Subcutaneous adipose tissue (tissue), 4 donors: ENCODE results near the gene OBSCN. TPM values are rescaled to one million over a fixed set of nuclear protein-coding genes. Genes with fewer than 3 reads are reported as not detected.

Experiments used
- CTCF ChIP-seq: fragments of 450-650 bp; IDR thresholded peaks from one replicate; pipeline ENCODE4 v1.5.1; 2016; ENCODE audit warnings: low read depth, mild to moderate bottlenecking, control low read depth, antibody characterized with exemption, moderate library complexity
- total RNA-seq, 4 donors: library from RNA; depleted of rRNA; stranded (reverse); fragments of >200 nt; gene quantifications; one replicate each; pipeline ENCODE4 v1.1.0, GENCODE V29; 2016

The OBSCN gene
- total RNA-seq, 4 donors from 2014 or later = 4.1 to 4.9 (median 4.7) TPM

DNA sequence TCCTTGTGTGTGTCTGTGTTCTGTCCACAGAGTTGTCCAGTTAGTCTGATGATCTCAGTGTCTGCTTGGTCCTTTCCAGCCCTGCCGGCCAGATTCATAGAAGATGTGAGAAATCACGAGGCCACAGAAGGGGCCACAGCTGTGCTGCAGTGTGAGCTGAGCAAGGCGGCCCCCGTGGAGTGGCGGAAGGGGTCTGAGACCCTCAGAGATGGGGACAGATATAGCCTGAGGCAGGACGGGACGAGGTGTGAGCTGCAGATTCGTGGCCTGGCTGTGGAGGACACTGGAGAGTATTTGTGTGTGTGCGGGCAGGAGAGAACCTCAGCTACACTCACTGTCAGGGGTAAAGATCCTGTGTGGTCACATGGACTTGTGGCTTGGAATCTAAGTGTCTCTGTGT, 95.8 kb downstream of the OBSCN start:
- no peak for TF ChIP-seq CTCF

DNA sequence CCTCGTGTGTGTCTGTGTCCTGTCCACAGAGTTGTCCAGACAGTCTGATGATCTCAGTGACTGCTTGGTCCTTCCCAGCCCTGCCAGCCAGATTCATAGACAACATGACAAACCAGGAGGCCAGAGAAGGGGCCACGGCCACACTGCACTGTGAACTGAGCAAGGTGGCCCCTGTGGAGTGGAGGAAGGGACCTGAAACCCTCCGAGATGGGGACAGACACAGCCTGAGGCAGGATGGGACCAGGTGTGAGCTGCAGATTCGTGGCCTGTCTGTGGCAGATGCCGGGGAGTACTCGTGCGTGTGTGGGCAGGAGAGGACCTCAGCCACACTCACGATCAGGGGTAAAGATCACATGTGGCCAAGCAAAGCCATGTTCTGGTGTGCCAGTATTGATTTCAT, 96.4 kb downstream of the OBSCN start:
- no peak for TF ChIP-seq CTCF

DNA sequence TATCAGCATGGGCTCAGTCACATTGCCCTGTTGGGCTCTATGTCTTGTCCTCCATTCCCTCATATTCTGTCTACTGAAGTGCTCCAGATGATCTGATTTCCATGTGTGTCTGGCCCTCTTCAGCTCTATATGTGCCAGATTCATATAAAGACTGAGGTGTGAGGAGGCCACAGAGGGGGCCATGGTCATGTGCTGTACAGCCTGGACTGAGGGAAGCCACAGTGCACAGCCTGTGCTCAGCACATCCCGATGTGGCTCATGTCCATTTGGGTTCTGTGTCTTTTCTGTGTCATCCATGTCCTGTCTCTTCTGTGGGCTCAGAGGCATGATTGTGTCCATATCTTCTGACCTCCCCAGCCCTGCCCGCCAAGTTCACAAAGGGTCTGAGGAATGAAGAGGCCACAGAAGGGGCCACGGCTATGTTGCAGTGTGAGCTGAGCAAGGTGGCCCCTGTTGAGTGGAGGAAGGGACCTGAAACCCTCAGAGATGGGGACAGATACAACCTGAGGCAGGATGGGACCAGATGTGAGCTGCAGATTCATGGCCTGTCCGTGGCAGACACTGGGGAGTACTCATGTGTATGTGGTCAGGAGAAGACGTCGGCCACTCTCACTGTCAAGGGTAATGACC, 97.0 kb downstream of the OBSCN start:
- TF ChIP-seq CTCF = no peak

DNA sequence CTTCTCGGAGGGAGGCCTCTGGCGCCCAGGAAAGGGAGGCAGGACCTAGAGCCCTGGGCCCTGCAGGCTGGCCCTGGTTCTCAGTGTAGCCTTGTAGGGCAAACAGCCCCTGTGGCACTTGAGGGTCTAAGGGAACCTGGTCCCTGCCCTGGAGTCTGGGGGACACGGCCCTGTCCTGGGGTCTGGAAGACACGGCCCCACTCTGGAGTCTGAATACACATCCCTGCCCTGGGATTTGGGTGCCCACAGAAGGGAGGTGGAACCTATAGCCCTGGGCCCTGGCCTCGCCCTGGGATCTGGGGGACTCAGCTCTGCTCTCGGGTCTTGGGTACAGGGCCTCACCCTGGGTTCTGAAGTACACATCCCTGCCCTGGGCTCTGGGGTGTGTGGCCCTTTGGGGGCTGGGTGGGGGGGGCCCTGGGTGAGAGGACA, 97.9 kb downstream of the OBSCN start:
- TF ChIP-seq CTCF = no peak

DNA sequence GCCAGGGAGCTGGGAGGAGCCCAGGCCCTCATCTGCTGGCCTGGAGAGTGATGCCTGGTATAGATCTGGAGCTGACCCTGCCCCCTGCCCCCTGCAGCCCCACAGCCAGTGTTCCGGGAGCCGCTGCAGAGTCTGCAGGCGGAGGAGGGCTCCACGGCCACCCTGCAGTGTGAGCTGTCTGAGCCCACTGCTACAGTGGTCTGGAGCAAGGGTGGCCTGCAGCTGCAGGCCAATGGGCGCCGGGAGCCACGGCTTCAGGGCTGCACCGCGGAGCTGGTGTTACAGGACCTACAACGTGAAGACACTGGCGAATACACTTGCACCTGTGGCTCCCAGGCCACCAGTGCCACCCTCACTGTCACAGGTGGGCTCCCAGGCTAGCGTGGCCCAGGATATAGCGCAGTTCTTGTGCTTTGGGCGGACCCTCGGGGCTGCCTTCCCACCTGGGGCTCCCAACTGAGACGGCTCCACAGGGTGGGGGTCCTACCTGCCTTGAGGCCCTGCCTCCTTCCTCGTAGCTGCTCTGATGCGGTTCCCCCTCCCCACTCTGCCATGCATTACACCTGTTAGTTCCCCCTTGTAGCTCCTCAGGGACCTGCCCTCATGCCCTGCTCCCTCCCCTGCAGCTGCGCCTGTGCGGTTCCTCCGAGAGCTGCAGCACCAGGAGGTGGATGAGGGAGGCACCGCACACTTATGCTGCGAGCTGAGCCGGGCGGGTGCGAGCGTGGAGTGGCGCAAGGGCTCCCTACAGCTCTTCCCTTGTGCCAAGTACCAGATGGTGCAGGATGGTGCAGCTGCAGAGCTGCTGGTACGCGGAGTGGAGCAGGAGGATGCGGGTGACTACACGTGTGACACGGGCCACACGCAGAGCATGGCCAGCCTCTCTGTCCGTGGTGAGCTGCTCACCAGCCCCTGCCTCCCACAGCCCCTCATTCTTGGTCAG, 98.7 kb downstream of the OBSCN start:
- no peak for TF ChIP-seq CTCF

GRCh38 chr1:228307218-228308023, 99.6 kb downstream of the OBSCN start:
- no peak for TF ChIP-seq CTCF
